HG03280 (cell line): ENCODE results near the gene CD300LB.
"Not testable (repeated sequence)": the region's sequence is repeated elsewhere in the genome, so short reads cannot be mapped to it uniquely, and the experiment has no call there.

Experiments used
- ATAC-seq: cut with Tn5 transposase; IDR thresholded peaks from one replicate; pipeline ENCODE4 v1.9.1; 2021; ENCODE audit warnings: mild to moderate bottlenecking, moderate library complexity; ENCODE audit not compliant: unreplicated experiment

The CD300LB gene

GRCh38 chr17:74502861-74503260 is 28.4 kb downstream of the CD300LB start:
- no peak for ATAC-seq

DNA sequence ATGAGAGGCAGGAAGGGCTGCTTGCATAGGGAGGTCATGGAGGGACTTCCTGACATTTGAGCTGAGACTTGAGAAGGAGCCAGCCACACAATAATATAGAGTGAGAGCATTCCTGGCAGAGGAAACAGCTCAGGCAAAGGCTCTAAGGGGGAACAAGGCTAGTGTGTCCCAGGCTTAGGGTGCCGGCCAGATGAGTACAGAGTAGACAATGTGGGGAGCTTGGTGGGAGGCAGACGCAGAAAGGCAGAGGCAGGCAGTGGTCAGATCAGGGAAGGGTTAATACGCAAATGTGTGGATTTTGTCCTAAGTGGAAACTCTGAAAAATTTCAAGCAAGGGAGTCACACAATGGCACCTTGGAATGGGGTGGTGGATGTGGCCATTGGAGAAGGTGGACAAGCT is 31.3 kb downstream of the CD300LB start:
- ATAC-seq: no peak

- no peak for ATAC-seq
These were observed 33.8 kb downstream of the CD300LB start for GRCh38 chr17:74497471-74497870.

- no peak for ATAC-seq
These were observed 37.9 kb downstream of the CD300LB start for GRCh38 chr17:74493331-74493833.

DNA sequence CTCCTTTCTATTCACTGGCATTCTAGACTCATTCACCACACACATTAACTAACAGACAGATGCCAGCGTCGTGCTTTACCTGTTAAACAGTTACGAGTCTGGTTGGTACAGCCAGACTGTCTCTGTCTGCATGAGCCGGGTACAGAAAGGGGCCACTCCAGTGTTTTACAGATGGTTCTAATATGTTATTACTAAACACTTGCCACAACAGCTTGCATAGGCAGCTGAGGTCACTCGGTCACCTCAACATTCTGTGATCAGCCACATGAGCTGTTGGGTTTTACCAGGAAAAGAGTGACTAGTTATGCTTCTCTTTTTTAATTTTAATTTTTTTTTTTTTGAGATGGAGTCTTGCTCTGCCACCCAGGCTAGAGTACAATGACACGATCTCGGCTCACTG is 39.6 kb downstream of the CD300LB start:
- ATAC-seq: no peak

GRCh38 chr17:74490716-74491115 is 40.6 kb downstream of the CD300LB start:
- no peak for ATAC-seq

GRCh38 chr17:74488276-74488675 is 43.0 kb downstream of the CD300LB start:
- ATAC-seq: not testable (repeated sequence)

DNA sequence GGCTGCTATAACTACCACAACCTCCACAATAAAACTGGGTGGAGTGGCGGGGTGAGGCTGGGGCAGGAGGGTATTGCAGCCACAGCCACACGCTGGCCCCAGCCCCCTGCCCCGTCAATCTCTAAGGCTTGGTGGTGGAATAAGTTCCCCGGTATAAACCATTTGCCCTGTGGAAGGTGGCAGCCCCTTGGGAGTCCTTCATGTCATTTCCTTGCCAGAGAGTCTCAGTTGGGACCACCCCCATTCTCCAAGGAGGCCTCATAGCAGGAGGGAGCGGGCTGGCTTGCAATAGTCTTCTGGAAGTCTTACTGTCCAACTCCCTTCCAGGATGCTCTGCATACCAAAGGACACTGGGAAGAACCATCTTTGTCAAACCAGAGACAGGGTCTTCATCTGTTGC is 45.4 kb downstream of the CD300LB start:
- ATAC-seq: no peak

- no peak for ATAC-seq
These were observed 46.1 kb downstream of the CD300LB start for GRCh38 chr17:74485022-74485743.

DNA sequence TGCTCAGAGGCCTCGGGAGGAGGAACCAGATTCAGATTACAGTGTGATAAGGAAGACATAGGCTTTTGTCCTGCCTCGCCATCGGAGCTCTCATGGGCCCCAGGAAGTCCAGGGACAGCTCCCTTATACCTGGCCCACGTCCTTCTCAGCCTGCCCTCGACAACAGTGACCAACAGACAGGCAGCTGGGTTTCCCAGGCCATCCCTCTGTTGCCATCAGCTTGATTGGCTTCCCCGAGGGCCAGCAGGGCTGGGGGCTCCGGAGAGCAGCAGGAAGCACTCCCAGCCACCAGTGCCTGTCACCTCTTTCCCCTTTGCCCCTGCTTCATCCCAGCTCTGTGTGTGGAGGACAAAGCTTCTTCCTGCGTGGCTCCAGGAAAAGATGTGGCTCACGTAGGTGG is 47.2 kb downstream of the CD300LB start:
- ATAC-seq: no peak

DNA sequence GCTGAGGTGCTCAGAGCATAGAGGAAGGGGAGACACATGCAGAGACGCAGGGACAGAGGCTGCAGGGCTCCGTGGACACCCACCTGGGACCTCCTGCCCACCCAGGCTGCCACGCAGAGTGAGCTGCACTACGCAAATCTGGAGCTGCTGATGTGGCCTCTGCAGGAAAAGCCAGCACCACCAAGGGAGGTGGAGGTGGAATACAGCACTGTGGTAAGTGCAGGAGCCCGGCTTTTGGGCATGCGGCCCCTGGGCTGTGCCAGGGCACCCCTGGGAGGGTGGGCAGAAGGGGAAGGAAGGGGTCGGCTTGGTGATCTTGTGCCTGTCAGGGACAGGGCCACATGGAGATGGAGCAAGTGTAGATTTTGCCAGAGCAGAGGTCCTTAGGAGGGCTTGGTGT is 49.7 kb downstream of the CD300LB start:
- ATAC-seq: no peak

DNA sequence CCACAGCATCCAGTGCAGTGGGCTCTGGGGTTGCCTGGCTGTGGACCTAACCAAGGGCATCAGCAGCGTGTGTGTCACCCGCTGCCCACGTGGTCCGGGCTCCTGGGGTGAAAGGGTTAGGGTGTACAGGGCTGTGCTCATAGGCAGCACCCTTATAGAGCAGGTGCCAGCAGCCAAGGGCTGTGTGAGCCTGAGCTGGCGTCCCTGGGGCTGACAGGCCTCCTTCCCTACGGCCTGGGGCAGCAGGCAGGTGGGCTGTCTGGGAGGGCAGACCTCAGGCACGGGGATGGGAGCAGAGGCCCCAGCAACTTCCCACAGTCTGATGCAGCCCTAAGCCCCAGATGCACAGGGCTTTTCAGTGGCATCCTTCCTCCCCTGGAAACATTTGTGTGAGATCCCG is 51.0 kb downstream of the CD300LB start:
- ATAC-seq: no peak

GRCh38 chr17:74478420-74479100 is 52.7 kb downstream of the CD300LB start:
- ATAC-seq: no peak

- no peak for ATAC-seq
These were observed 53.9 kb downstream of the CD300LB start for GRCh38 chr17:74477411-74477810.

- no peak for ATAC-seq
These were observed 56.1 kb downstream of the CD300LB start for GRCh38 chr17:74475189-74475588.

- no peak for ATAC-seq
These were observed 57.1 kb downstream of the CD300LB start for GRCh38 chr17:74474043-74474792.

GRCh38 chr17:74473294-74473693 is 58.0 kb downstream of the CD300LB start:
- no peak for ATAC-seq

- no peak for ATAC-seq
These were observed 58.4 kb downstream of the CD300LB start for GRCh38 chr17:74472890-74473289.

DNA sequence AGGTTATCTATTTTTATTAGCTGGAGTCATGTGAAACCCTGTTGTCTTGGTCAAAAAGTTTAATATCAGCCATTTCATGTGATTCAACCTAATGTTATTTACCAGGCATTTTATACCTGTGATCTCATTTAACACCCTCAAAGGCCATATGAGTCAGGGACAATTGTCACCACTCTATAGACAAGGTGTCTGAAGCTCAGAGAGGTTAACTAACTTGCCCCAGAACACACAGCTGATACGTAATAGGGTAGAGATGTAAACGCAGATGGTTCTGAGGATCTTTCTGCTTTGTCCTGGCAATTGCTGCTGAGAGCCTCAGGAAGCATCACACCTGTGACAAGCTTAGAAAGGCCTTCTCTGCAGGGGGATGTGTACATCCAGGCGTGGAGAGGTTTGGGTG is 59.9 kb downstream of the CD300LB start:
- no peak for ATAC-seq
